ENCODE results near the gene LARGE1.

Gene LARGE1

DNA sequence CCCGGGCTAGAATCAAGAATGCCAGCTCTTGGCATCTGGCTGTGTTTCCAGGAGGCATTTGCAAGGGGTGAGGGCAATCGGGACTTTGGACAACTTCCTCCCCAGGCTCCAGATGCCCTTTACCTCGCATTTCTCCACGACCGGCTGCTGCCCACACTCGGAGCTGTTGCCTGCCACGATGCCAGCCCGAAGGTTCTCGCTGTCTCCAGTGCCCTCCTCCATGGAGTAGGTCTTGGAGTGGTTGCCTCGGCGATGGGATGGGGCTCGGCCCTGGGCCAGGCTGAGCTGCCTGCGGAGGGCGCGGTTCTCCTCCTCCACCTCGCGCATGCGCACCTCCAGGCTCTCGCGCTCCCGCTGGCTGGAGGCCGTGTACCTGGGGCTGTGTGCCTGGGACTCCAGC is 270.0 kb downstream of the LARGE1 start:
- H3K27ac ChIP-seq: no peak overlapping the region
- TF ChIP-seq ZFX (IDR thresholded peaks at IDR 0.05; ENCODE audit: borderline replicate concordance): no peak
- TF ChIP-seq, protein P1, sequence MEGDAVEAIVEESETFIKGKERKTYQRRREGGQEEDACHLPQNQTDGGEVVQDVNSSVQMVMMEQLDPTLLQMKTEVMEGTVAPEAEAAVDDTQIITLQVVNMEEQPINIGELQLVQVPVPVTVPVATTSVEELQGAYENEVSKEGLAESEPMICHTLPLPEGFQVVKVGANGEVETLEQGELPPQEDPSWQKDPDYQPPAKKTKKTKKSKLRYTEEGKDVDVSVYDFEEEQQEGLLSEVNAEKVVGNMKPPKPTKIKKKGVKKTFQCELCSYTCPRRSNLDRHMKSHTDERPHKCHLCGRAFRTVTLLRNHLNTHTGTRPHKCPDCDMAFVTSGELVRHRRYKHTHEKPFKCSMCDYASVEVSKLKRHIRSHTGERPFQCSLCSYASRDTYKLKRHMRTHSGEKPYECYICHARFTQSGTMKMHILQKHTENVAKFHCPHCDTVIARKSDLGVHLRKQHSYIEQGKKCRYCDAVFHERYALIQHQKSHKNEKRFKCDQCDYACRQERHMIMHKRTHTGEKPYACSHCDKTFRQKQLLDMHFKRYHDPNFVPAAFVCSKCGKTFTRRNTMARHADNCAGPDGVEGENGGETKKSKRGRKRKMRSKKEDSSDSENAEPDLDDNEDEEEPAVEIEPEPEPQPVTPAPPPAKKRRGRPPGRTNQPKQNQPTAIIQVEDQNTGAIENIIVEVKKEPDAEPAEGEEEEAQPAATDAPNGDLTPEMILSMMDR (IDR thresholded peaks at IDR 0.05): no peak

DNA sequence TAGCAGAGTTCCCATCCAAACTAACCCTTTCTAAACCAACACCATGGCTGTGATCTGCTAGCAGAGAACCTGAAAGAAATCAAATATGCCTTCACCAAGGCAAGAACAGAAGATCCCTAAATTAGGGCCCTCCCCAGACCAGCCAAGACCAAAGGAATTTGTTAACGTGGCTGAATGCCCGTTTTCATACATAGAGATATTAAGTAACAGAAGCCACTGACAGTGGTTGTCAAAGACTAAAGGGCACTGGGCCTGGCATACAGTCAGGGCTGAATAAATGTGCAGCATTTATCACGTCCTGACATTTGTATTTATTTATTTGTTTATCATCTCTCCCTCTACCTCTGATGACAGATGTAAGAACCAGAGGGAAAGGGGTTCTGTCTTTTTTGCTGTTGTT is 271.8 kb downstream of the LARGE1 start:
- TF ChIP-seq, protein P1 (IDR thresholded peaks at IDR 0.05): no peak
- no peak overlapping the region for H3K27ac ChIP-seq

DNA sequence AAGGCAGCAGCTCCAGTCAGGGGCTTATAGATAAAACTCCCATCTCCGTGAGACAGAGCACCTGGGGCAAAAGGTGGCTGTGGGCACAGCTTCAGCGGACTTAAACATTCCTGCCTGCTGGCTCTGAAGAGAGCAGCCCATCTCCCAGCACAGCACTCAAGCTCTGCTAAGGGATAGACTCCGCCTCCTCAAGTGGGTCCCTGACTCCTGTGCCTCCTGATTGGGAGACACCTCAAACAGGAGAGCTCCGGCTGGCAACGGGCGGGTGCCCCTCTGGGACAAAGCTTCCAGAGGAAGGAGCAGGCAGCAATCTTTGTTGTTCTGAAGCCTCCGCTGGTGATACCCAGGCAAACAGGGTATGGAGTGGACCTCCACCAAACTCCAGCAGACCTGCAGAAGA is 279.4 kb downstream of the LARGE1 start:
- TF ChIP-seq ZFX (IDR thresholded peaks at IDR 0.05; ENCODE audit: borderline replicate concordance): no peak
- TF ChIP-seq, protein P1 (IDR thresholded peaks at IDR 0.05): no peak
- no peak overlapping the region for H3K27ac ChIP-seq

DNA sequence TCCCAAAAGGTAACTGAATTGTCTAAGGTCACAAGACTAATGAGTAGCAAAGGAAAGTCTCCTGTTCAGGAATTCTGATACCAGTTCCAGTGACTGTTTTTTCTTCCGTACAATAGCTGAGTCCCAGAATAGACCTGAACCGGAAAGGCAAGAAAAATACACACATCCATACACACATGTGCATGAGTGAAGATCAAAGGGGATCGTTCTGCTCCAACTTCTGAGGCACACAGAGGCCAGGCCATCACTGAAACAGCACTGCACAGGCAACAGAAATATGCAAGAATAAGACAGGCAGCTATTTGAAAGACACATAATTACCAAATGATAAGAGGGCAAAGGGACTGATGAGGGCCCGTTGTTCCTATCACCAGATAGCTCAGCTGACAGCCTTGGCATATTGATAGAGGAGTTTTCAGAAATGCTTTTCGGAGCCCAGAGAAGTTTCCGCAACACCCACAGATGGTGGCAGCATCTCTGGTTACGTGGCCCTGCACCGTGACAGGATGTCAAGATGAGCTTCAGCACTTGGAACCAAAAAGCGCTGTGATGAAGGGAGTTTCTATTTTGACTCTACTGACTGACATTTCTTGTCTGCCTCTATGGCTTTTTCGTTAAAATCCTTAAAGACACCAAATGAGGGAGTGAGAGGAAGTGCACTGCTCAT is 280.6 kb downstream of the LARGE1 start:
- TF ChIP-seq ZFX (IDR thresholded peaks at IDR 0.05; ENCODE audit: borderline replicate concordance): no peak
- H3K27ac ChIP-seq: no peak overlapping the region

DNA sequence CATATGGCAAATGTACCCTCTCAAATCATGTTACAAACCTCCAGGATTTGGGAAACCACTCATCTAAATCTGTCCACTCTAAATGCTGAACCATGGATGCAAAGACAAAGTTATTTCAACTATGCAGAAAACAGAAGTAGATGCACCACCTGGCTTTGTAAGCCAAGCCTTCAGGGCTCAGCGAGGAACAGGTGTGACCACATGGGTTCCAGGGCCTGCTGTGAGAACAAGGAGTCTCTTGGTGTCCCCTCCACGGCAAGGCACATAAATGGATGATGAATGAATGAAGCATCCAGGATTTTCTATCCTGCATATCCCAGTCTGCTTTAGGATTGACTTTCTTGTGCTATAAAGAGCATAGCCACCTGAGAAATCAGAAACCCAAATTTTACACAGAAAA is 284.5 kb downstream of the LARGE1 start:
- TF ChIP-seq, protein P1 (IDR thresholded peaks at IDR 0.05): no peak
- H3K27ac ChIP-seq: no peak overlapping the region

DNA sequence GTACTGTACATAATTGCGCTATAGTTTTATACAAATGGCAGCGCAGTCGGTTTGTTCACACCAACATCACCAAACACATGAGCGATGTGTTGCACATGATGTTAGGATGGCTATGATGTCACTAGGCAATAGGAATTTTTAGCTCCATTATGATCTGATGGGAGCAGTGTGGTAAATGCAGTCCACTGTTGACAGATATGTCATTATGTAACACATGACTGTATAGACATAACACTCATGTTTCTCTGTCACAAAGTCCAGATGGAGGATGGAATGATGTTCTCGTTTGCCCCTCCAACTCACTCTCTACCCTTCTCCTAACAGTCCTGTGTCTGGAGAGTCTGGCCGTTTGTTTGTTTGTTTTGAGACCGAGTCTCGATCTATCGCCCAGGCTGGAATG is 288.5 kb downstream of the LARGE1 start:
- TF ChIP-seq, protein P1 (IDR thresholded peaks at IDR 0.05): no peak
- no peak for TF ChIP-seq ZFX (IDR thresholded peaks at IDR 0.05; ENCODE audit: borderline replicate concordance)
- no peak overlapping the region for H3K27ac ChIP-seq

DNA sequence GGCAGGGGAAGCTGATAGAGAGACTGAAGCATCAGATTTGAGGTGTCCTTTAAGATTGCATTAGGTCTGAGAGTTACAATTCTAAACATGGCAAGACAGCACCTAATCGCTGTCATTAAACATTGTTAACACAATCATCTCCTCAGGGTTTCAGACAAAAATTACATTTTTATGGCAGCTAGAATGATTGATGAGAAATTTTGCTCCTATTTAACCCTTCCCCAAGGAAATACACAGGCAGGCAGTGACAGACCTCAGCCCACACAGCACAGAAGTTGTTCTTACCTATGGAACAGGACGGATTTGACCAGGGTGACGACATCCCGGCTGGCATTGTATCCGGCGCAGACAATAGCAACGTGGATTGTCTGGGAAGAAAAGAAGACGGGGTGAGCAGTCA is 294.3 kb downstream of the LARGE1 start:
- TF ChIP-seq ZFX (IDR thresholded peaks at IDR 0.05; ENCODE audit: borderline replicate concordance): no peak
- TF ChIP-seq, protein P1 (IDR thresholded peaks at IDR 0.05): no peak
- H3K27ac ChIP-seq: no peak overlapping the region

DNA sequence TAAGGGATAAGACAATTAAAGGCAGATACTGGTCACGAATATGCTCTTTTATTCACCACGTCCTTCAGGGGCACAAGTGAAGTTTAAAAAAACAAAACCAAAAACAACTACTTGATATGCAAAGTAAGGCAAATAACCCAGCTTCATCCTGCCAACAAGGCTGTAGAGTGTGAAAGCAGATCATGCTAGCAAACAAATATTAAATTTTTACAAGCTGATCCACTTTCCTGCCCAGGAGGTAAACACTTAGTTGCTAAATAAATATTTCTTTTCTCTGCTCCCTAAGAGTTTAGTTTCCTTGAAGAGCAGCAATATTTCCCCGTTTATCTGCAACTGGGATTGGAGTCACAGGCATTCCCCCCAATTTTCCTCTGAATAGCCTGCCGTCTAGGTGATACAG is 300.2 kb downstream of the LARGE1 start:
- TF ChIP-seq, protein P1 (IDR thresholded peaks at IDR 0.05): no peak
- no peak for TF ChIP-seq ZFX (IDR thresholded peaks at IDR 0.05; ENCODE audit: borderline replicate concordance)
- no peak overlapping the region for H3K27ac ChIP-seq
